HG02981 (cell line): Measurements from ENCODE around the gene COL5A1.

Experiments used
- ATAC-seq: cut with Tn5 transposase; IDR thresholded peaks from one replicate; pipeline ENCODE4 v1.9.1; 2021; ENCODE audit warnings: mild to moderate bottlenecking, moderate library complexity; ENCODE audit not compliant: unreplicated experiment

The COL5A1 gene

GRCh38 chr9:134723037-134723436, 81.4 kb downstream of the COL5A1 start:
- no peak for ATAC-seq

- no peak for ATAC-seq
These were observed 82.0 kb downstream of the COL5A1 start for GRCh38 chr9:134723491-134724190.

- ATAC-seq, result no peak
These were observed 82.8 kb downstream of the COL5A1 start for GRCh38 chr9:134724202-134724911.

GRCh38 chr9:134724912-134725604, 83.5 kb downstream of the COL5A1 start:
- ATAC-seq, result no peak

GRCh38 chr9:134725605-134725940, 84.0 kb downstream of the COL5A1 start:
- no peak for ATAC-seq

- no peak for ATAC-seq
These were observed 84.6 kb downstream of the COL5A1 start for GRCh38 chr9:134726026-134726721.

GRCh38 chr9:134726722-134727034, 85.1 kb downstream of the COL5A1 start:
- ATAC-seq, result no peak

- no peak for ATAC-seq
These were observed 86.6 kb downstream of the COL5A1 start for GRCh38 chr9:134728021-134728795.

GRCh38 chr9:134728801-134729495, 87.3 kb downstream of the COL5A1 start:
- no peak for ATAC-seq

GRCh38 chr9:134730011-134730760, 88.6 kb downstream of the COL5A1 start:
- no peak for ATAC-seq

GRCh38 chr9:134730761-134731496, 89.3 kb downstream of the COL5A1 start:
- ATAC-seq, result no peak

- ATAC-seq, result no peak
These were observed 90.1 kb downstream of the COL5A1 start for GRCh38 chr9:134731497-134732391.

GRCh38 chr9:134732392-134733110, 90.9 kb downstream of the COL5A1 start:
- ATAC-seq, result no peak

GRCh38 chr9:134733480-134734232, 92.1 kb downstream of the COL5A1 start:
- no peak for ATAC-seq

- no peak for ATAC-seq
These were observed 92.7 kb downstream of the COL5A1 start for GRCh38 chr9:134734270-134734669.

GRCh38 chr9:134735441-134736175, 94.0 kb downstream of the COL5A1 start:
- ATAC-seq, result no peak
